SK-N-SH (cell line): ENCODE measurements around the gene SAMD5. TPM values are rescaled to one million over a fixed set of nuclear protein-coding genes. Genes with fewer than 3 reads are reported as not detected.

Source experiments
- CTCF ChIA-PET: fragments of 300-600, 350-600 bp; formaldehyde crosslinking; extraction: SDS; loops from one replicate; lab custom pipeline; 2021; lab: Yijun Ruan, JAX
- POLR2A ChIA-PET: fragments of 350-600 bp; sonication (Branson Sonifier 250); formaldehyde crosslinking; extraction: SDS; loops from one replicate; lab custom pipeline; 2020; ENCODE audit warnings: antibody characterized with exemption, inconsistent platforms; lab: Yijun Ruan, JAX
- DNase-seq: peaks from one replicate; pipeline ENCODE4 v3.0.0; 2012
- H2AFZ ChIP-seq: fragments of 200-600 bp; sonication (generic); 2 replicates; pipeline ENCODE4 v1.8.1; 2016; ENCODE audit warnings: antibody characterized with exemption, mild to moderate bottlenecking, low read depth
- H3F3A ChIP-seq: fragments of 200-600 bp; sonication (generic); replicated peaks from 2 replicates; pipeline ENCODE3; 2016; ENCODE audit warnings: antibody characterized with exemption, mild to moderate bottlenecking; ENCODE audit not compliant: insufficient read depth
- H3K27ac ChIP-seq, 2 experiments: fragments of 200-500 bp in 1 of 2; fragments of 200-600 bp in 1 of 2; sonication (Bioruptor generic) in 1 of 2; sonication (generic), shearing (Covaris generic) in 1 of 2; 2 replicates each; pipeline versions ENCODE4 v1.5.1 to v1.6.1; 2014 to 2016; ENCODE audit warnings: low read depth in 2 of 2, inconsistent platforms in 1 of 2, low read length in 1 of 2, mild to moderate bottlenecking in 1 of 2, mixed read lengths in 1 of 2
- H3K27me3 ChIP-seq: fragments of 200-600 bp; sonication (generic), shearing (Covaris generic); 2 replicates; pipeline ENCODE4 v1.6.1; 2016; ENCODE audit warnings: mixed run types; ENCODE audit not compliant: insufficient read depth
- H3K36me3 ChIP-seq, 2 experiments: fragments of 200-500 bp in 1 of 2; fragments of 200-600 bp in 1 of 2; sonication (Bioruptor generic) in 1 of 2; sonication (generic) in 1 of 2; replicated peaks in 1 of 2; 2 replicates each; pipeline versions ENCODE3 to v1.5.1; 2014 to 2016; ENCODE audit warnings: low read length in 1 of 2, mild to moderate bottlenecking in 1 of 2; ENCODE audit not compliant: insufficient read depth in 2 of 2, control insufficient read depth in 1 of 2
- H3K4me1 ChIP-seq, 2 experiments: fragments of 200-500 bp in 1 of 2; fragments of 200-600 bp in 1 of 2; sonication (Bioruptor generic) in 1 of 2; sonication (generic), shearing (Covaris generic) in 1 of 2; 2 replicates each; pipeline versions ENCODE4 v1.5.1 to v1.6.1; 2014 to 2016; ENCODE audit warnings: low read depth in 1 of 2, low read length in 1 of 2, mixed run types in 1 of 2; ENCODE audit not compliant: insufficient read depth in 2 of 2, control insufficient read depth in 1 of 2
- H3K4me2 ChIP-seq: fragments of 200-600 bp; sonication (generic), shearing (Covaris generic); 2 replicates; pipeline ENCODE4 v1.6.1; 2017; ENCODE audit warnings: mixed run types
- H3K4me3 ChIP-seq, 2 experiments: fragments of 200-500 bp in 1 of 2; fragments of 200-600 bp in 1 of 2; sonication (Bioruptor generic) in 1 of 2; sonication (generic), shearing (Covaris generic) in 1 of 2; 2 replicates each; pipeline versions ENCODE4 v1.5.1 to v1.8.1; 2014 to 2016; ENCODE audit warnings: low read depth in 2 of 2, inconsistent platforms in 1 of 2, low read length in 1 of 2, mild to moderate bottlenecking in 1 of 2, mixed read lengths in 1 of 2, moderate library complexity in 1 of 2
- H3K79me2 ChIP-seq: fragments of 200-600 bp; sonication (generic); 2 replicates; pipeline ENCODE4 v1.8.1; 2017; ENCODE audit warnings: mild to moderate bottlenecking; ENCODE audit not compliant: insufficient read depth
- H3K9ac ChIP-seq: fragments of 200-600 bp; sonication (generic); 2 replicates; pipeline ENCODE4 v1.6.1; 2017; ENCODE audit warnings: mixed run types
- H3K9me2 ChIP-seq: fragments of 200-600 bp; sonication (generic); 2 replicates; pipeline ENCODE4 v1.6.1; 2017; ENCODE audit warnings: mixed run types
- H3K9me3 ChIP-seq: fragments of 200-600 bp; sonication (generic); 2 replicates; pipeline ENCODE4 v1.6.1; 2017; ENCODE audit warnings: mixed run types, mild to moderate bottlenecking, moderate library complexity
- H4K20me1 ChIP-seq: fragments of 200-600 bp; sonication (generic); 2 replicates; pipeline ENCODE4 v1.6.1; 2017; ENCODE audit warnings: mild to moderate bottlenecking, mixed run types; ENCODE audit not compliant: insufficient read depth
- EP300 ChIP-seq, 2 experiments: IDR thresholded peaks; 2 replicates each; pipeline versions ENCODE4 v1.4.0 to v1.6.1; 2012; ENCODE audit warnings: borderline replicate concordance in 1 of 2, low read depth in 1 of 2, low read length in 1 of 2
- FOXJ3 ChIP-seq: sonication (generic); formaldehyde crosslinking; IDR thresholded peaks from 2 replicates; pipeline ENCODE4 v1.5.1; 2020; ENCODE audit warnings: mild to moderate bottlenecking, missing genetic modification reagents
- GATA2 ChIP-seq: sonication (generic); formaldehyde crosslinking; IDR thresholded peaks from 2 replicates; pipeline ENCODE4 v1.5.0; 2020; ENCODE audit warnings: mild to moderate bottlenecking, missing genetic modification reagents
- MEF2A ChIP-seq: IDR thresholded peaks from 2 replicates; pipeline ENCODE4 v1.4.0; 2012; ENCODE audit warnings: low read depth, borderline replicate concordance
- NFIC ChIP-seq: IDR thresholded peaks from 2 replicates; pipeline ENCODE4 v1.4.0; 2012; ENCODE audit warnings: borderline replicate concordance
- POLR2AphosphoS5 ChIP-seq: IDR thresholded peaks from 2 replicates; pipeline ENCODE4 v1.6.1; 2012; ENCODE audit warnings: low read depth, low read length
- SIN3A ChIP-seq: IDR thresholded peaks from 2 replicates; pipeline ENCODE4 v1.6.1; 2012; ENCODE audit warnings: low read depth, mild to moderate bottlenecking, low read length, moderate library complexity, borderline replicate concordance
- USF2 ChIP-seq: fragments of 150-350 bp; IDR thresholded peaks from 2 replicates; pipeline ENCODE4 v1.6.1; 2017; ENCODE audit warnings: antibody characterized with exemption, low read length, low read depth, borderline replicate concordance
- WGBS: methylation state at CpG from one replicate; pipeline ENCODE4 v1.1.6; 2017; ENCODE audit warnings: low lambda C conversion rate; 5-methylcytosine and 5-hydroxymethylcytosine counted together
- polyA plus RNA-seq, 3 experiments: library from polyadenylated mRNA; depleted of rRNA; stranded (reverse); fragments of >200 nt; gene quantifications; 2 replicates each; pipeline ENCODE4 v1.2.3, GENCODE V29; 2012
- TF ChIP-seq, protein P1 (sequence below): IDR thresholded peaks from 2 replicates; pipeline ENCODE4 v1.4.0; 2012; ENCODE audit warnings: low read depth
- TF ChIP-seq, protein P2 (sequence below): IDR thresholded peaks from 2 replicates; pipeline ENCODE4 v1.6.1; 2012; ENCODE audit warnings: mild to moderate bottlenecking, low read depth, low read length, moderate library complexity

SAMD5 gene
- polyA plus RNA-seq, 1 of the 3 experiments (the other 2 are of a cell fraction), result not detected

DNA sequence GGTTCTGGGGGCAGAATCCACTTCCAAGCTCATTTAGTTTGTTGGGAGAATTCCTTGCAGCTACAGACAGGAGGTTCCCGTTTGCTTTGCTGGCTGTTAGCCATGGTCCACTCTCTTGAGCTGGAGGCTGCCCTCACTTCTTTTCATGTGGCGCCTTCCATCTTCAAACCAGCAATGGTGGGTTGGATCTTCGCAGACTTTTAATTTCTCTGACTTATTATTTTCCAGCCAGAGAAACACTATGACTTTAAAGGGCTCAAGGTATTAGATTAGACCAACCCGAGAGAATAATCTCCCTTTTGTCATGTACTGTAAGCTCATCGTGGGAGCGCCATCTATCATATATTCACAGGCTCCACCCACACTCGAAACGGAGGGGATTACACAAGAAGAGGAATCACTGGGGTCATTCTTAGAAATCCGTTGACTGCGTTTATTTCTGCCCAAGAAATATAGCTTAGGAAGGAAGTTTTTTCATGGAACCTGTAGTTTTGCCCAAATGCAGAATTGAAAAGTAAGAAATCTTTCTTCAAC is 38.9 kb downstream of the SAMD5 start (continued):
- TF ChIP-seq, protein P1, sequence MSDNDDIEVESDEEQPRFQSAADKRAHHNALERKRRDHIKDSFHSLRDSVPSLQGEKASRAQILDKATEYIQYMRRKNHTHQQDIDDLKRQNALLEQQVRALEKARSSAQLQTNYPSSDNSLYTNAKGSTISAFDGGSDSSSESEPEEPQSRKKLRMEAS, result no peak
- TF ChIP-seq MEF2A (no peak), GATA2 (CRISPR knock-in tag) (no peak), POLR2AphosphoS5 (no peak)

DNA sequence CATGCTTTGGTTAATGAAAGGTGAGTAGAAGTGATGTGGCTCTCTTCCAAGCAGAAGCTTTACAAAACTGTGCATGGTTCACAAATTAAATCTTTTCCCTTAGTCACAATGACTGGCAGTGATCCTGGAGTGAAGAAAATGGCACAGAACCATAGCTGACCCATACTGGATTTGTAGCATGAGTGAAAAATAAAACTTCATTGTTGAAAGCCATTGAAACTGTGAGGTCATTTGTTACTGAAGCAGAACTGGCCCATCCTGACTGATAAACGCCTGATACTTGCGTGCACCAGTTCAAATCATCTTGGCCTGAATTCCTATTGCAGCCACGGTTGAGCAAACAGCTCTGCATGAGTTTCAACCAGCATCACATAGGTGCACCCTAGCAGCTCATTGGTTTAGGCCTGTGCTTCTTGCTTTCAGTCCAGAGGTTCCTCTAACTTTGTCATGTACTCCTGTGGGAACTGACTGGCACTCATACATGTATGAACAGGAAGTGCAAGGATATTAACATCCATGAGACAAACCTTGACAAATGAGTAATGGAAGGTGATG is 40.5 kb downstream of the SAMD5 start:
- H2AFZ ChIP-seq, result no peak overlapping the region
- no peaks in the 10 kb centered on the region for H3F3A ChIP-seq
- no peaks in the 10 kb centered on the region for H3K36me3 ChIP-seq
- H3K4me3 ChIP-seq, result no peak overlapping the region
- H4K20me1 ChIP-seq, result no peaks in the 10 kb centered on the region
- DNase-seq, result no peak
- H3K4me2 ChIP-seq, result no peak overlapping the region
- H3K4me1 ChIP-seq, result no peaks in the 10 kb centered on the region; a peak in 1 of 4 replicates
- WGBS, result 0% methylated on average over 3 of the region's 3 CpGs
- H3K9ac ChIP-seq, result no peak overlapping the region
- H3K27ac ChIP-seq, result no peak overlapping the region
- ChIA-PET CTCF (no interaction called here), POLR2A (no interaction called here)
- no peaks in the 10 kb centered on the region for H3K9me3 ChIP-seq
- no peaks in the 10 kb centered on the region; the same call in 1 of the 2 replicates for H3K27me3 ChIP-seq
- H3K79me2 ChIP-seq, result no peaks in the 10 kb centered on the region
- TF ChIP-seq USF2 (no peak), NFIC (no peak), FOXJ3 (CRISPR knock-in tag) (no peak), SIN3A (no peak), EP300 (IDR thresholded peaks at IDR 0.05; ENCODE audit: borderline replicate concordance in 1 of 2, low read depth in 1 of 2, low read length in 1 of 2) (no peak)
- TF ChIP-seq, protein P2, sequence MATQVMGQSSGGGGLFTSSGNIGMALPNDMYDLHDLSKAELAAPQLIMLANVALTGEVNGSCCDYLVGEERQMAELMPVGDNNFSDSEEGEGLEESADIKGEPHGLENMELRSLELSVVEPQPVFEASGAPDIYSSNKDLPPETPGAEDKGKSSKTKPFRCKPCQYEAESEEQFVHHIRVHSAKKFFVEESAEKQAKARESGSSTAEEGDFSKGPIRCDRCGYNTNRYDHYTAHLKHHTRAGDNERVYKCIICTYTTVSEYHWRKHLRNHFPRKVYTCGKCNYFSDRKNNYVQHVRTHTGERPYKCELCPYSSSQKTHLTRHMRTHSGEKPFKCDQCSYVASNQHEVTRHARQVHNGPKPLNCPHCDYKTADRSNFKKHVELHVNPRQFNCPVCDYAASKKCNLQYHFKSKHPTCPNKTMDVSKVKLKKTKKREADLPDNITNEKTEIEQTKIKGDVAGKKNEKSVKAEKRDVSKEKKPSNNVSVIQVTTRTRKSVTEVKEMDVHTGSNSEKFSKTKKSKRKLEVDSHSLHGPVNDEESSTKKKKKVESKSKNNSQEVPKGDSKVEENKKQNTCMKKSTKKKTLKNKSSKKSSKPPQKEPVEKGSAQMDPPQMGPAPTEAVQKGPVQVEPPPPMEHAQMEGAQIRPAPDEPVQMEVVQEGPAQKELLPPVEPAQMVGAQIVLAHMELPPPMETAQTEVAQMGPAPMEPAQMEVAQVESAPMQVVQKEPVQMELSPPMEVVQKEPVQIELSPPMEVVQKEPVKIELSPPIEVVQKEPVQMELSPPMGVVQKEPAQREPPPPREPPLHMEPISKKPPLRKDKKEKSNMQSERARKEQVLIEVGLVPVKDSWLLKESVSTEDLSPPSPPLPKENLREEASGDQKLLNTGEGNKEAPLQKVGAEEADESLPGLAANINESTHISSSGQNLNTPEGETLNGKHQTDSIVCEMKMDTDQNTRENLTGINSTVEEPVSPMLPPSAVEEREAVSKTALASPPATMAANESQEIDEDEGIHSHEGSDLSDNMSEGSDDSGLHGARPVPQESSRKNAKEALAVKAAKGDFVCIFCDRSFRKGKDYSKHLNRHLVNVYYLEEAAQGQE, result no peak
- H3K9me2 ChIP-seq, result no peaks in the 10 kb centered on the region
